Mammary epithelial cell (primary cell): ENCODE results near the gene THAP12.

ENCODE experiments used
- EZH2 ChIP-seq: IDR thresholded peaks from 2 replicates; pipeline ENCODE4 v1.6.1; 2012; ENCODE audit warnings: low read length, inconsistent platforms, borderline replicate concordance
- TF ChIP-seq, protein P1 (sequence below), 2 donors: IDR thresholded peaks in 1 of 2; conservative IDR thresholded peaks in 1 of 2; 2 replicates each; pipeline ENCODE4 v1.5.1; 2011 to 2012; ENCODE audit warnings: inconsistent platforms in 2 of 2, low read length in 2 of 2, mild to moderate bottlenecking in 2 of 2, control low read depth in 1 of 2, low read depth in 1 of 2; ENCODE audit not compliant: insufficient read depth in 1 of 2; ENCODE audit errors: extremely low read depth in 1 of 2

DNA sequence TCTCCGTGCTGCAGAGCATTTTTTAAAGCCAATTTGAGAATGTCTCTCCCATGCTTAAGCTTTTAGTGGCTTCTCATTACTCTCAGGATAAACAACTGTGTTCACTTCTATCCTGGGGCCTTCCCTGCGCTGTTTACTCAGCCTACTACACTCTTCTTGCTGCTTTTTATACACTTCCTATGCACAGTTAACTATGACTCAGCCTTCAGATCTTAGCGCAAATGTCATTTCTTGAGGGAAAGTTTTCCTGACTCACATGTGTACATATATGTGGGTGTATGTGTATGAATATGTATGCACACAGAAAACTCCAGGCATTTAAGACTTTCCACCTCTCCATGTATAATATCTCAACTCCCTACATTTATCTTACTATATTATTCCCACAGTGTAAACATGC is 9.8 kb downstream of the THAP12 start:
- TF ChIP-seq, protein P1, sequence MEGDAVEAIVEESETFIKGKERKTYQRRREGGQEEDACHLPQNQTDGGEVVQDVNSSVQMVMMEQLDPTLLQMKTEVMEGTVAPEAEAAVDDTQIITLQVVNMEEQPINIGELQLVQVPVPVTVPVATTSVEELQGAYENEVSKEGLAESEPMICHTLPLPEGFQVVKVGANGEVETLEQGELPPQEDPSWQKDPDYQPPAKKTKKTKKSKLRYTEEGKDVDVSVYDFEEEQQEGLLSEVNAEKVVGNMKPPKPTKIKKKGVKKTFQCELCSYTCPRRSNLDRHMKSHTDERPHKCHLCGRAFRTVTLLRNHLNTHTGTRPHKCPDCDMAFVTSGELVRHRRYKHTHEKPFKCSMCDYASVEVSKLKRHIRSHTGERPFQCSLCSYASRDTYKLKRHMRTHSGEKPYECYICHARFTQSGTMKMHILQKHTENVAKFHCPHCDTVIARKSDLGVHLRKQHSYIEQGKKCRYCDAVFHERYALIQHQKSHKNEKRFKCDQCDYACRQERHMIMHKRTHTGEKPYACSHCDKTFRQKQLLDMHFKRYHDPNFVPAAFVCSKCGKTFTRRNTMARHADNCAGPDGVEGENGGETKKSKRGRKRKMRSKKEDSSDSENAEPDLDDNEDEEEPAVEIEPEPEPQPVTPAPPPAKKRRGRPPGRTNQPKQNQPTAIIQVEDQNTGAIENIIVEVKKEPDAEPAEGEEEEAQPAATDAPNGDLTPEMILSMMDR (conservative IDR thresholded peaks at IDR 0.05 in 1 of 2, IDR thresholded peaks at IDR 0.05 in 1 of 2; ENCODE audit: extremely low read depth in 1 of 2, insufficient read depth in 1 of 2, low read depth in 1 of 2, low read length in 2 of 2): no peak
- TF ChIP-seq EZH2: no peak
